CD4-positive, alpha-beta T cell treated with Interleukin-6 for 4 hours (primary cell): ENCODE results near the gene NKX3-2.

Experiments used
- DNase-seq: peaks from one replicate; pipeline ENCODE4 v3.0.0-alpha.2; 2020; ENCODE audit warnings: mixed read lengths

The NKX3-2 gene

GRCh38 chr4:13496605-13497004, 47.7 kb downstream of the NKX3-2 start:
- no peak for DNase-seq

GRCh38 chr4:13495753-13496152, 48.6 kb downstream of the NKX3-2 start:
- no peak for DNase-seq

GRCh38 chr4:13493793-13494192, 50.5 kb downstream of the NKX3-2 start:
- DNase-seq: no peak

DNA sequence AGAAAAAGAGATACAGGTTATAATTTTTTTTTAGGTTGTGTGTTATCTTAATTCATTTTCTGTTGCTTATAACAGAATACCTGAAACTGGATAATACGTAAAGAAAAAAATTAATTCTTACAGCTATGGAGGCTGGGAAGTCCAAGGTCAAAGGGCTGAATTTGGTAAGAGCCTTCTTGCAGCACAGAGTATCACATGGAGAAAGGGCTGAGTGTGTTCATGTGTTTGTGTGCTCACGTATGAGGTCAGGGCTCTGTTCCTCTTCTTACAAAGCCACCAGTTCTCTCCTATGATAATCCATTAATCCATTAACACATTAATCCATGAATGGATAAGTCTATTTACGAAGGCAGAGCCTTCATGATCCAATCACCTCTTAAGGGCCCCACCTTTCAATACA, 51.6 kb downstream of the NKX3-2 start:
- no peak for DNase-seq
